Stomach smooth muscle (tissue), 2 donors: ENCODE measurements around the gene CNPY1.

ENCODE experiments used
- H3K27ac ChIP-seq: one replicate; pipeline ENCODE4 v1.7.0; 2013; ENCODE audit warnings: mild to moderate bottlenecking, low read length, inconsistent platforms
- H3K27me3 ChIP-seq, 2 donors: one replicate each; pipeline ENCODE4 v1.7.0; 2013; ENCODE audit warnings: low read length in 2 of 2; ENCODE audit not compliant: insufficient read depth in 2 of 2, control insufficient read depth in 1 of 2
- H3K36me3 ChIP-seq, 2 donors: one replicate each; pipeline ENCODE4 v1.7.0; 2013; ENCODE audit warnings: low read length in 2 of 2; ENCODE audit not compliant: control insufficient read depth in 2 of 2, insufficient read depth in 2 of 2
- H3K4me1 ChIP-seq: one replicate; pipeline ENCODE4 v1.7.0; 2013; ENCODE audit warnings: low read length; ENCODE audit not compliant: control insufficient read depth, insufficient read depth
- H3K4me3 ChIP-seq, 2 donors: one replicate each; pipeline ENCODE4 v1.7.0; 2013; ENCODE audit warnings: low read length in 2 of 2
- H3K9ac ChIP-seq, 2 donors: one replicate each; pipeline ENCODE4 v1.7.0; 2013; ENCODE audit warnings: low read length in 2 of 2, mild to moderate bottlenecking in 1 of 2
- H3K9me3 ChIP-seq, 2 donors: one replicate each; pipeline ENCODE4 v1.7.0; 2013; ENCODE audit warnings: low read length in 2 of 2; ENCODE audit not compliant: control insufficient read depth in 2 of 2
- donor health status: healthy.
- donor health status: Pancreatic carcinoma.

The CNPY1 gene

DNA sequence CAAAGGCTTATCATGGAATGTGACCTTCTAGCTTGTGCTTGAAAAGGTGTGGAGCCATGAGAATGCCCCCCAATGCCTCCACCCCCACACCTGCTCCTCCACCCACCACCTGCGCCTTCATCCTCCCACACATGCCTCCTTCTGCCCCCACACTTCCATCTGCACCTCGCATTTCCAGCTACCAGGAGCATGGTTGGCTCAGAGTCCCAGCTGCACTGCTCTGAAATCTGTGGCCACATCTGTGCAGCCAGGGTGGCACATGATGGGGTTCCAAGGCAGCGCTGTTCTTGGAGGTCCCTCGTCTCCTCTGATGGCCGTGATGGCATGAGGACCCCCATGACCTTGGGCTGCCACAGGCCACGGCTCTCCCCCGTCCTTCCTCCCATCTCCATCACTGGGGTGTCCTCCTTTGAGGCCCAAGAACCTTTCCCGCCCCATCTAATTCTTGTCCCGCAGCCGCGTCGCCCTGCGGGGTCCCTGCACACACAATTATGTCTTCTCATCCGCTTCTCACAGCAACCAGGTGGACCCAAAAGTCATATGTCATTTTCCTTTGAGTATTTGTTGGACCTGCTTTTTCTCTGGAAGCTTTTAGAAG, 40.6 kb upstream of the CNPY1 start:
- Histone ChIP-seq H3K4me1 (no peaks in the 10 kb centered on the region), H3K36me3 (no peaks in the 10 kb centered on the region), H3K9me3 (no peaks in the 10 kb centered on the region), H3K9ac (no peak overlapping the region), H3K4me3 (no peak overlapping the region), H3K27ac (no peak overlapping the region), H3K27me3 (peaks cover 10 to 21% of the 10 kb centered on the region in 2 donors)

DNA sequence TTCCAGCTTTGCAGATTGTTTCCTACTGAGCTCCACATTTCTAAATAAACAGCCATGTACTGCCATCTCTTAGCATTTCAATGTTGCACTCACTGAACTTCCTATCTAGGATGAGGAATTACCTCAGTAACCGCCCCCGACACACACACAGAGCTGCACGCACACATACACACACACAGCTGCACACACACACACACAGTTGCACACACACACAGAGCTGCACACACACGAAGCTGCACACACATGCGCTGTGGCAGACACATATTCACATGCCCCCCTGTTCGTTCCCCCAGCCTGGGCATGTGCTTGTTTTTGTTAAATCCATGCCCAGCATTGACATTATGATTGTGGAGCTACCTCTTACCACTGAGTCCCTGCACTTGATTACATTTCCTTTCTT, 39.6 kb upstream of the CNPY1 start:
- H3K9me3 ChIP-seq = no peaks in the 10 kb centered on the region
- no peak overlapping the region for H3K4me3 ChIP-seq
- H3K9ac ChIP-seq = no peak overlapping the region
- no peak overlapping the region for H3K27ac ChIP-seq
- peaks cover 10 to 27% of the 10 kb centered on the region in 2 donors for H3K27me3 ChIP-seq
- H3K4me1 ChIP-seq = no peaks in the 10 kb centered on the region
- no peaks in the 10 kb centered on the region for H3K36me3 ChIP-seq

DNA sequence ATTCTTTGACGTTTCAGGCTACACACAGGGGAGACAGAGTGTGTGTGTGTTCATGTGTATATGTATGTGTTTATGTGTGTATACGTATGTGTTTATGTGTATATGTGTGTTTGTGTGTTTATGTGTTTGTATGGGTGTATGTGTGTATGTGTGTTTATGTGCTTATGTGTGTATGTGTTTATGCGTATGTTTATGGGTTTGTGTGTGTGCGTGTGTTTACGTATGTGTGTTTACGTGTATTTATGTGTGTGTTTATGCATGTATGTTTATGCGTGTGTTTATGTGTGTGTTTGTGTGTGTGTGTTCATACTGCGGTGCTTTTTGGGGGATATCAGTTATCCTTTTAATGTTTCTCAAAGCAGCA, 39.2 kb upstream of the CNPY1 start:
- Histone ChIP-seq H3K36me3 (no peaks in the 10 kb centered on the region), H3K27me3 (peaks cover 12 to 28% of the 10 kb centered on the region in 2 donors)

DNA sequence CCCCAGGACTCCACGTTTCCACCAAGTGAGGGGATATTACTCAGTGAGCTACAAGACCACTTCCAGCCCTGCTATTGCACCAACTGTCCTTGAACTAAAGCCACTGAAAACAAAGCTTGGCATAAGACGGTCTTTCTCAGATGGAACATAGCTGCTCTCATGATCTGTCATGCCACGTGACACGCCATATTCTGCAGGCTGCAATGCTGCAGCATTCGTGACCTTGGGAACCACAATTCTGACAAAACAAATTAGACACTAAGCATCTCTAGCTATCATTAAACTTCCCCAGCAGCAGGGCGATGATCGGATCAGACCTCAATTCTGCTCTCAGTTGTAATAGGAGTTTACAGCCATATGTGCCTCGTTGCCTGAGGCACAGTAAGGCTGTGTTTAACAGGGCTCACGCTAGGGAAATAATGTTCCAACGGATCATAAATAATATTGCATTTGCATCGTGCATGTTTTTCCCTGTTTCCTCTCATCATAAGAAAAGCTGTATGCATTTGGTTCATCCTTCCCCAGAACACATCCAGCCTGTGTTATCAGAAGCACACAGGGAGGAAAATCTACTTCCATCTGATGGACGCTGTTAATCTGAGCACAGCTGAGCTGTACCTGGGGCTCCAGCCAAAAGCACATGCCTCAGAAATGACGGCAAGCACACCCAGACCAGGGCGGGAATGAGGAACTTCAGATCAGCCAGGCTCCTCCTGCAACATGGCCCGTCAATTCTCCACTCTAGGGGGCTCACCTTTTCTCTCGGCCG, 38.6 kb upstream of the CNPY1 start:
- no peak overlapping the region for H3K4me3 ChIP-seq
- no peaks in the 10 kb centered on the region for H3K4me1 ChIP-seq
- no peaks in the 10 kb centered on the region for H3K36me3 ChIP-seq
- H3K27ac ChIP-seq = no peak overlapping the region
- no peak overlapping the region for H3K9ac ChIP-seq
- no peaks in the 10 kb centered on the region for H3K9me3 ChIP-seq
- peaks cover 12 to 28% of the 10 kb centered on the region in 2 donors for H3K27me3 ChIP-seq

More for the DNA sequence above, 39.2 kb upstream of the CNPY1 start:
- Histone ChIP-seq H3K4me1 (no peaks in the 10 kb centered on the region), H3K4me3 (no peak overlapping the region), H3K9me3 (no peaks in the 10 kb centered on the region), H3K9ac (no peak overlapping the region), H3K27ac (no peak overlapping the region)

DNA sequence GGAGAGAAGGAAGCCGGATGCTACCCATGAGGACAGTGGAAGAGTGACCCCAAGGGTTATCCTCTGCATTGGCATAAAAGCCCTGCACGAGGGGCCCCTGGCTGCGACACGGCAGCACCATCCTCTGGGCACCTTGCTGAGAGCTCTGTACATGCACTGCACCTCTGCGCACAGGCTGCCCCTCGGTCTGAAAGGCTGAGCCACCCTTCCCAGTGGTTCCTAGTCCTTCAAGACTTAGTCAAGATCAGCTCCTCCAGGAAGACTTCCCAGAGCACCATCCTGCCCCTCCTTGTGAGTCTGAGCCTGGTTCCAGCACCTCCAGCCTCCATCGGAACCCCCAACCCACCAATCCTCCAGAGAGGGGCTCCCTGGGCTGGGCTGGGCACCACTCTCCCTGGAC, 37.9 kb upstream of the CNPY1 start:
- Histone ChIP-seq H3K36me3 (no peaks in the 10 kb centered on the region), H3K27me3 (peaks cover 7 to 30% of the 10 kb centered on the region in 2 donors)

DNA sequence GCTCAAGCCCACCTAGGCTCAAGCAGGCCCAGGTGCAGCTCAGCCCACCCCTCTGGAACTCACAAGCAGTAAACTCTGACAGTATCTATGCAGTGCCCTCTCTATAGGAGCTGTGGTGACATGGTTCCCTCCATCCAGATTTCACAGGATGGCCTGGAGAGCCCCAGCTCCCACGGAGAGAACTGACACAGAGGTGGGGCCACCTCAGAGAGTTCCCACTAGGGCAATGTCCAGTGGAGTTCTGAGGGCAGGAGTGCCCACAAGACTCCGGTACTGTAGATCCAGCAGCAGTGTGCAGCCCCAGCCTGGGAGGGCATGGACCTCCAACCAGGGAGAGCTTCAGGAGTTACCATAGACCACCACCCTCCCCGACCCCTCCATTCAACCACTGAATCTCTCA, 37.3 kb upstream of the CNPY1 start:
- no peak overlapping the region for H3K9ac ChIP-seq
- no peak overlapping the region for H3K4me3 ChIP-seq
- H3K36me3 ChIP-seq = no peaks in the 10 kb centered on the region
- peaks cover 5 to 26% of the 10 kb centered on the region in 2 donors for H3K27me3 ChIP-seq
- H3K9me3 ChIP-seq = no peaks in the 10 kb centered on the region
- H3K4me1 ChIP-seq = no peaks in the 10 kb centered on the region
- no peak overlapping the region for H3K27ac ChIP-seq

More for the DNA sequence above, 37.9 kb upstream of the CNPY1 start:
- H3K9ac ChIP-seq = no peak overlapping the region
- H3K4me1 ChIP-seq = no peaks in the 10 kb centered on the region
- H3K4me3 ChIP-seq = no peak overlapping the region
- no peaks in the 10 kb centered on the region for H3K9me3 ChIP-seq
- no peak overlapping the region for H3K27ac ChIP-seq

DNA sequence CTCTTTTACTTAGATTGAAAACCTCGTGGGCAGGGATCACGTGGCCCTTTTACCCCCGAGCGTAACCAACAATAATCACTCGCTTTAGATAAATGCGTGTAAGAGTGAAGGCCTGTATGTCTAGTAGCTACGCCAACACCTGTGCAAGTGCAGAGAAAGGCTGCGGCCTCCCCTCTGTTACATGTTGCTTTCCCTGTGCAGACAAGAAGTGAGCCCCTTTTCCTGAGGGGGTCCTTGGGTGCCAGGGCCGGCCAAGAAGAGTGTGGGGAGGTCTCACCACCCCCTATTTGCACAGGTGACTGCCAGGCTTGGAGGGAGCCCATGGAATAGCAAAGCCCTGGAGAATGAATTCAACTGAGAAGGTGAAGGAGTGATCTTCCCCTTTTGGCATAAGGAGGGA, 35.6 kb upstream of the CNPY1 start:
- H3K27ac ChIP-seq = no peak overlapping the region
- no peak overlapping the region for H3K4me3 ChIP-seq
- H3K27me3 ChIP-seq = peaks cover 5 to 25% of the 10 kb centered on the region in 2 donors
- H3K36me3 ChIP-seq = no peaks in the 10 kb centered on the region
- H3K9ac ChIP-seq = no peak overlapping the region
- no peaks in the 10 kb centered on the region for H3K4me1 ChIP-seq
- H3K9me3 ChIP-seq = no peaks in the 10 kb centered on the region

DNA sequence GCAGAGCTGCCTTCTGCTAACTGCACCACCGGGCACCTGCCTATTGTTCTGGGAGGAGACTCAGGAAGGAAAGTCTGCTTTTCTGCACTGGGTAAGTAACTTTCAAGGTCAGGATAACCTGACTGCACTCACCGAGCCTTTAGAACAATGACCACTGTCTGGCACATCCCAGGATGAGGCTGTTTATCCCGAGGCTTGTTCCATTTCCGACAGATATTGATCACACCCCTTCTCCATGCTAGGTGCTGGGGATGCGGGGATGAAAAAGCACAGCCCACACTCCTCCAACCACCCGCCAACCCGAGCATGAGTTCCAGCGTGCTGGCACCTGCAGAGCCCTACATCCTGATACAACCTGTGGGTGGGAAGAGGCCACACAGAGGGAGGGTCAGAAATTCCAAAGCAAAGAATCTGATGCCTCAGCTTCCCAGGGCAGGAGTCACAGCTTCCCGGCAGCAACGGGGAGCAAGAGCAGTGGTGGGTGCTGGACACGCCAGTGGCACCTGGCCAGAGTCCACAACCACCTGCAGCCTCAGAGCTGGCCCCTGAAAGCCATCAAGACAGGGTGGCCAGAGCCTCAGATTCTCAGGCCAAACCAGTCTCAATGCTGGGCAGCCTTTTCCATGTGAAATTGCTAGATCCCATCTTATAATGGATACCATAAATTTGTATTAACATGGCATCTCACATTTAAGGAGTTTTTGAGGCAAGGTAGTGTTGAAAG, 34.9 kb upstream of the CNPY1 start:
- Histone ChIP-seq H3K36me3 (no peaks in the 10 kb centered on the region), H3K9ac (no peak overlapping the region), H3K27me3 (peaks cover 5 to 25% of the 10 kb centered on the region in 2 donors), H3K4me1 (no peaks in the 10 kb centered on the region), H3K4me3 (no peak overlapping the region), H3K27ac (no peak overlapping the region), H3K9me3 (no peaks in the 10 kb centered on the region)

DNA sequence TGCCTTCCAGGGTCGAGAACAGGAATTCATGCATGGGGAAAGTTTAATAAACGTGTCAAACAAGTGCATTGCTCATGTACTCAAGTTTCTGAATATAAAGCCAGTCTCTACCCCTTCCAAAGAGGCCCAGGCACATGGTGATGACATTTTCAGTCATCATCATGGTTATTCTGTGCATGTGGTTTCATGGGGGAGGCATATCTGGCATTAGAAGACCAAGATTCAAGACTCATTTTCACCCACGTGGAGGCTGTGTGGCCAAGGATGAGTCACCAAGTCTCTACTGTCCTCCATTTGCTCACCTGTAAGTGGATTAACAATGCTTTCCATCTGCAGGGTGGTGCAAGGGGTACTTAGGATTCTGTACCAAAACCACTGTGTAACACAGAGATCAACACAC, 34.0 kb upstream of the CNPY1 start:
- Histone ChIP-seq H3K9ac (no peak overlapping the region), H3K4me1 (no peaks in the 10 kb centered on the region), H3K36me3 (no peaks in the 10 kb centered on the region), H3K27me3 (peaks cover 5 to 23% of the 10 kb centered on the region in 2 donors), H3K4me3 (no peak overlapping the region), H3K9me3 (no peaks in the 10 kb centered on the region), H3K27ac (no peak overlapping the region)

DNA sequence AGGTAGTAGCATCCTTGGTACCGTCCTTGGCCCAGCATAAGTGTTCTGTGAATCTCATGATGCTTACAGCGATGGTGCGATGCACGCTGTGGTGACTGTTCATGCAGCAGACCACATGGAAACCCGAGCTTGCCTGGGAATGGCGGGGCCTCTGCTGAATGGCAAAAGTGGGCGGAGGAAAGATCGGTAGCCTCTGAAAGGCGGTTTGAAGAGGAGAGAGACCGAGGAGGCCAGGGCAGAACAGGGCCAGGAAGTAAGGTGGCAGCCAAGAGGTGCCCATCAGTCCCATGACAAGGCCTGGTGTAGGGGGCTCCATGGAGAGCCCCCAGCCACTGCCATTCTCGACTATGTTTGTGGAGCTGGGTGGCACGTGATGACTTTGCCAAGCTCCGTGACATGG, 33.2 kb upstream of the CNPY1 start:
- Histone ChIP-seq H3K27ac (no peak overlapping the region), H3K4me3 (no peak overlapping the region), H3K27me3 (peaks cover 2 to 22% of the 10 kb centered on the region in 2 donors), H3K4me1 (no peaks in the 10 kb centered on the region), H3K9ac (no peak overlapping the region), H3K36me3 (no peaks in the 10 kb centered on the region), H3K9me3 (no peaks in the 10 kb centered on the region)

- no peak overlapping the region for H3K9ac ChIP-seq
Measured at GRCh38 chr7:155578016-155578415, 31.7 kb upstream of the CNPY1 start.

More at GRCh38 chr7:155578016-155578415, 31.7 kb upstream of the CNPY1 start:
- H3K4me3 ChIP-seq = no peak overlapping the region
- H3K9me3 ChIP-seq = no peaks in the 10 kb centered on the region
- H3K4me1 ChIP-seq = no peaks in the 10 kb centered on the region
- H3K27me3 ChIP-seq = peaks cover 2 to 12% of the 10 kb centered on the region in 2 donors
- H3K36me3 ChIP-seq = no peaks in the 10 kb centered on the region
- no peak overlapping the region for H3K27ac ChIP-seq
